ENCODE data around the gene SAMD13. TPM values are rescaled to one million over a fixed set of nuclear protein-coding genes. Genes with fewer than 3 reads are reported as not detected.

SAMD13 gene
- total and polyA plus RNA-seq, 12 donors, result 0.37 to 2.2 (median 1.2) TPM; not detected in 1

DNA sequence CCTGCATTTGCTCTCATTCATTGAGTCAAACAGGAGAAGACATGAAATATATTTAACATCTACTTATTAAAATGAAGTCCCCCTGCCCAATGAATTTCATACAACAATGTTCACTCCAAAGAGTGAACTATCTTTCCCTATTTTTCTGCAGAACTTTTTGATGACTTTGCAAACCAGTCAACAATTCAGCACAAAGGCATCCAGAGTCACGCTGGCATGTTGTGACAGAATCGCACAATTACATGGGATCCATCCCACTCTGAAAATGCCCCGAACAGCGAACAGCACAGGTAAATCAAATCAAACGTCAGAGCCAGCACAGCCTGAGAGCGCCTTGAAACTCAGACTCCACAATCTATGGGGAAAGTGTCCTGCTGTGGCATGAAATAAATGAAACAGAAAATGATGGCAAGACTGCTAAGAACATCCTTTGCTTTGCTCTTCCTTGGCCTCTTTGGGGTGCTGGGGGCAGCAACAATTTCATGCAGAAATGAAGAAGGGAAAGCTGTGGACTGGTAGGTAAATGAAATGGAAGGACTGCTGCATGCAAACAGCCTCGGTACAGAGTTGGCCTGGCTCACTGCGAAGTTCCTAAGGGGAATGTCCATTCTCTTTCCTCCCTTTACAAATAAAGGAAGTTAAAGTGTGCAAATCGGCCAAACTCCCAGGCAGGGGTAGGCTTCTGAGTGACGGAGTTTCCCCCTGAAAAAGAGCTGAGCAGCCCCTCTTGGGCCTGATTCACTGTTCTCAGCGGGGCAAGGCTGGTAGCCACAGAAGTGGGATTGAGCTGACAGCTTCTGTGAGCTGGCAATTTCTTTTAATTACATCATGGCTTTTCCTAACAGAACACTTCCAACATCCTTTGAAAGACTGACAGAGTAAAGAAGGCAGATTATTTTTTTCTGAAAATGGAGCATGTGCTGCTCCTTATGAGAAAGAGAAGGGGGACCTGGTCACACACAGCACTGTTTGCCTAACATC lies 97.0 kb downstream of the SAMD13 start, which contains the start of gene DNASE2B:
DNASE2B (plus strand) TSS at position 310 of the 981 bp plus-strand sequence; CDS start at position 391, 81 bp downstream.
- 74 to 81% methylated on average over 11 of the region's 11 CpGs for WGBS, 2 donors
- TF ChIP-seq, protein P1, sequence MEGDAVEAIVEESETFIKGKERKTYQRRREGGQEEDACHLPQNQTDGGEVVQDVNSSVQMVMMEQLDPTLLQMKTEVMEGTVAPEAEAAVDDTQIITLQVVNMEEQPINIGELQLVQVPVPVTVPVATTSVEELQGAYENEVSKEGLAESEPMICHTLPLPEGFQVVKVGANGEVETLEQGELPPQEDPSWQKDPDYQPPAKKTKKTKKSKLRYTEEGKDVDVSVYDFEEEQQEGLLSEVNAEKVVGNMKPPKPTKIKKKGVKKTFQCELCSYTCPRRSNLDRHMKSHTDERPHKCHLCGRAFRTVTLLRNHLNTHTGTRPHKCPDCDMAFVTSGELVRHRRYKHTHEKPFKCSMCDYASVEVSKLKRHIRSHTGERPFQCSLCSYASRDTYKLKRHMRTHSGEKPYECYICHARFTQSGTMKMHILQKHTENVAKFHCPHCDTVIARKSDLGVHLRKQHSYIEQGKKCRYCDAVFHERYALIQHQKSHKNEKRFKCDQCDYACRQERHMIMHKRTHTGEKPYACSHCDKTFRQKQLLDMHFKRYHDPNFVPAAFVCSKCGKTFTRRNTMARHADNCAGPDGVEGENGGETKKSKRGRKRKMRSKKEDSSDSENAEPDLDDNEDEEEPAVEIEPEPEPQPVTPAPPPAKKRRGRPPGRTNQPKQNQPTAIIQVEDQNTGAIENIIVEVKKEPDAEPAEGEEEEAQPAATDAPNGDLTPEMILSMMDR (IDR thresholded peaks at IDR 0.05), result no peak

More for the DNA sequence above, 97.0 kb downstream of the SAMD13 start, which contains the start of gene DNASE2B:
- H3K4me1 ChIP-seq, result no peaks in the 10 kb centered on the region
- H3K36me3 ChIP-seq, result no peaks in the 10 kb centered on the region
- intact Hi-C loops (cut with DNase I), result no loop called here
- H3K9me3 ChIP-seq, result no peaks in the 10 kb centered on the region
- H3K27ac ChIP-seq, result no peak within 1 kb of the TSS
- DNase-seq (no peak), ATAC-seq (no peak)
- H3K27me3 ChIP-seq, result no peaks in the 10 kb centered on the region
- H3K4me3 ChIP-seq, result no peak within 1 kb of the TSS

Other genes with a start within 250 kb of the SAMD13 start
- 10 to 100 TPM; 28.4 to 49.1 (median 43.0) TPM for gene PRKACB, start 157.4 kb upstream of the SAMD13 start, total RNA-seq
- 10 to 100 TPM in 1 of 2 donors, 1 to 10 TPM in 1; 6.4 to 10.9 TPM for gene PRKACB, start 157.4 kb upstream of the SAMD13 start, polyA plus RNA-seq
- under 1 TPM in 1 of 10 donors, not detected in 9; 0.20 TPM for gene DNASE2B, start 96.8 kb downstream of the SAMD13 start, total RNA-seq
- gene DNASE2B, start 96.8 kb downstream of the SAMD13 start, polyA plus RNA-seq, result not detected
- gene RPF1, start 177.6 kb downstream of the SAMD13 start, total RNA-seq, result 10 to 100 TPM; 28.0 to 38.9 (median 32.0) TPM
- gene RPF1, start 177.6 kb downstream of the SAMD13 start, polyA plus RNA-seq, result 10 to 100 TPM; 17.9 to 45.8 TPM
- 1 to 10 TPM in 8 of 10 donors, under 1 TPM in 2; 0.78 to 2.9 (median 1.6) TPM for gene SPATA1, start 204.7 kb downstream of the SAMD13 start, total RNA-seq
- gene SPATA1, start 204.7 kb downstream of the SAMD13 start, polyA plus RNA-seq, result 1 to 10 TPM in 1 of 2 donors, under 1 TPM in 1; 0.22 to 1.5 TPM
- gene GNG5, start 204.9 kb downstream of the SAMD13 start, total RNA-seq, result 100 to 1,000 TPM; 155 to 216 (median 164) TPM
- 100 to 1,000 TPM; 140 to 254 TPM for gene GNG5, start 204.9 kb downstream of the SAMD13 start, polyA plus RNA-seq

All from heart right ventricle (tissue), 16 donors.